A549 (cell line): Measurements from ENCODE around the gene MEIKIN.

Experiments
- CTCF ChIP-seq: fragments of >200 bp; sonication (Bioruptor Twin); formaldehyde crosslinking; IDR thresholded peaks from 3 replicates; pipeline ENCODE4 v1.5.1; 2016
- PBX3 ChIP-seq: IDR thresholded peaks from 2 replicates; pipeline ENCODE4 v1.6.1; 2012
- POLR2AphosphoS2 ChIP-seq: conservative IDR thresholded peaks from 2 replicates; pipeline ENCODE4 v1.6.1; 2012; ENCODE audit warnings: low read length, improper control_type of control experiment, inconsistent platforms
- RAD21 ChIP-seq, 2 experiments: fragments of >200 bp in 1 of 2; sonication (Bioruptor Twin) in 1 of 2; formaldehyde crosslinking in 1 of 2; IDR thresholded peaks in 1 of 2; conservative IDR thresholded peaks in 1 of 2; 2 replicates in 1 of 2; 3 replicates in 1 of 2; pipeline ENCODE4 v1.6.1; 2012 to 2018; ENCODE audit warnings: inconsistent platforms in 1 of 2
- TF ChIP-seq, protein P1 (sequence below): fragments of 450-650 bp; IDR thresholded peaks from 2 replicates; pipeline ENCODE4 v1.6.1; 2014; ENCODE audit warnings: antibody characterized with exemption

- no peak for TF ChIP-seq PBX3
- no peak for TF ChIP-seq CTCF
- no peak for TF ChIP-seq POLR2AphosphoS2
- TF ChIP-seq, protein P1, sequence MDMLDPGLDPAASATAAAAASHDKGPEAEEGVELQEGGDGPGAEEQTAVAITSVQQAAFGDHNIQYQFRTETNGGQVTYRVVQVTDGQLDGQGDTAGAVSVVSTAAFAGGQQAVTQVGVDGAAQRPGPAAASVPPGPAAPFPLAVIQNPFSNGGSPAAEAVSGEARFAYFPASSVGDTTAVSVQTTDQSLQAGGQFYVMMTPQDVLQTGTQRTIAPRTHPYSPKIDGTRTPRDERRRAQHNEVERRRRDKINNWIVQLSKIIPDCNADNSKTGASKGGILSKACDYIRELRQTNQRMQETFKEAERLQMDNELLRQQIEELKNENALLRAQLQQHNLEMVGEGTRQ = no peak
- no peak for TF ChIP-seq RAD21 (conservative IDR thresholded peaks at IDR 0.05 in 1 of 2, IDR thresholded peaks at IDR 0.05 in 1 of 2)
These were observed 154.9 kb downstream of the MEIKIN start for GRCh38 chr5:131790550-131790949.
